GM12801 (cell line): ENCODE data around the gene PARD3B.

Experiments used
- CTCF ChIP-seq: IDR thresholded peaks from one replicate; pipeline ENCODE4 v1.5.1; 2011; ENCODE audit warnings: control low read depth; ENCODE audit not compliant: insufficient read length; ENCODE audit errors: extremely low read depth

The PARD3B gene

GRCh38 chr2:204763974-204764703 is 218.9 kb downstream of the PARD3B start:
- no peak for TF ChIP-seq CTCF

DNA sequence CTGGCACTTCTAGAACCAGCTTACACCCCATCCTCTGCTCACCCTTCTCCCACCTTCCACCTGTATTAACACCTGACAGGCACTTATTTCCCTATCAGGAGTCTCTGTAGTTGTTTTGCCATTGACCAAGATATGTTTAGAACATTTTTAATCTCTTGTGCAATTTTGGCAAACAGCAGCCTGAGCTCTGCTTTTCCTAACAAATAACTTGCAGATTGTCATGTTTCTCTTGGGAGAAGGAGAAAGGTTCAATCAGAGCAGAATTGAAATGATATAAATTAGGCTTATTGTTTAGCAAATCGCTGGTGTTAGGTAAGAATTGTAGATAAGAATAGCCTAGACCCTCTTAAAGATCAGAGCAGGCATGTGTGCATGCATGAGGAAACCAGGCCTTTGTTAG is 225.5 kb downstream of the PARD3B start:
- no peak for TF ChIP-seq CTCF

DNA sequence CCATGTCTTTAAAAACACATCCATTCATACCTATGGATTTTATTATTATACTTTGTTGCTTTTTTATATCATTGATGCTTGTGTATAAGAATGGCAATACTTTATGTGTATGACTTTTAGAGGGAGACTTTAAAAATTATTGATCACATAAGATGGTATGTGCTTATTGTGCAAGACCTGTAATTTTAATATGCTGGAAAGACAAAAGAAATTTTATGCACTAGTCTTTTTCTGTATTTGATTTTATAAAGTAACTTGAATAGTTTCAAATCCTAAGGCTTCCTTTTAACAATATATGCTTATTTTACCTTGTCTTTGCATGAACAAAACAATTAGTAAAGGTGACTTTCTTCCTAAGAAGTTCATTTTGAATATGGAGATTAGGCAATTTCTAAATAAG is 226.4 kb downstream of the PARD3B start:
- no peak for TF ChIP-seq CTCF

- TF ChIP-seq CTCF = no peak
These were observed 227.3 kb downstream of the PARD3B start for GRCh38 chr2:204772546-204772945.

DNA sequence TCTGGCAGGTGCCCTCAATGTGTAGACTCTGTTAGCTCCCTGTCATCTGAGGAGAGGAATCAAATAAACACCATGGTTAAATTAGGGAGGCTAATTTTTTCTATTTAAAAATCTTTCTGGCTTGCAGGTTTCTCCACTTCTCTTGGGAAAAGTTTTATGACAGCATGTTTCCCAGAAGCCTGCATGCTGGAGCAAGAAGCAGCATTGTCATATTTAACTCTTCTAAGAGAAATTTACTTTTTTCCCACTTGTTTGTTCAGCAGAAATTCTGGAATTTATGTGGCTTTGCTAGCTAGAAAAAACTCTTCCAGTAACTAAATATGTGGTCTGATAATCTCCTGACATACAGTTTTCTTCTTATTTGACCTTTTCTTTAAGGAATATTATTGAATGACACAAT is 230.5 kb downstream of the PARD3B start:
- no peak for TF ChIP-seq CTCF

GRCh38 chr2:204776781-204777559 is 231.7 kb downstream of the PARD3B start:
- TF ChIP-seq CTCF = no peak

- no peak for TF ChIP-seq CTCF
These were observed 234.5 kb downstream of the PARD3B start for GRCh38 chr2:204779771-204780170.
